ENCODE measurements around the gene CBARP. TPM values are rescaled to one million over a fixed set of nuclear protein-coding genes. Genes with fewer than 3 reads are reported as not detected.

The CBARP gene
- polyA plus RNA-seq, 1 experiment, result 1.6 TPM

GRCh38 chr19:1226227-1226518 is 11.6 kb downstream of the CBARP start:
- ChIA-PET CTCF (interaction anchor here (1.4 kb wide), 2 partner anchors 10 to 18 kb away, joined by 4 to 8 read pairs; no protein-coding TSS in a partner anchor), POLR2A (no interaction called here)
- H3K4me3 ChIP-seq (ENCODE audit: low read depth, low read length), result no peak overlapping the region
- H3K27me3 ChIP-seq (ENCODE audit: control insufficient read depth, insufficient read depth, low read length), result no peaks in the 10 kb centered on the region
- TF ChIP-seq, protein P1, sequence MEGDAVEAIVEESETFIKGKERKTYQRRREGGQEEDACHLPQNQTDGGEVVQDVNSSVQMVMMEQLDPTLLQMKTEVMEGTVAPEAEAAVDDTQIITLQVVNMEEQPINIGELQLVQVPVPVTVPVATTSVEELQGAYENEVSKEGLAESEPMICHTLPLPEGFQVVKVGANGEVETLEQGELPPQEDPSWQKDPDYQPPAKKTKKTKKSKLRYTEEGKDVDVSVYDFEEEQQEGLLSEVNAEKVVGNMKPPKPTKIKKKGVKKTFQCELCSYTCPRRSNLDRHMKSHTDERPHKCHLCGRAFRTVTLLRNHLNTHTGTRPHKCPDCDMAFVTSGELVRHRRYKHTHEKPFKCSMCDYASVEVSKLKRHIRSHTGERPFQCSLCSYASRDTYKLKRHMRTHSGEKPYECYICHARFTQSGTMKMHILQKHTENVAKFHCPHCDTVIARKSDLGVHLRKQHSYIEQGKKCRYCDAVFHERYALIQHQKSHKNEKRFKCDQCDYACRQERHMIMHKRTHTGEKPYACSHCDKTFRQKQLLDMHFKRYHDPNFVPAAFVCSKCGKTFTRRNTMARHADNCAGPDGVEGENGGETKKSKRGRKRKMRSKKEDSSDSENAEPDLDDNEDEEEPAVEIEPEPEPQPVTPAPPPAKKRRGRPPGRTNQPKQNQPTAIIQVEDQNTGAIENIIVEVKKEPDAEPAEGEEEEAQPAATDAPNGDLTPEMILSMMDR (IDR thresholded peaks at IDR 0.05; ENCODE audit: insufficient read depth, low read depth, low read length), result no peak
- peaks cover 13% of the 10 kb centered on the region for H3K36me3 ChIP-seq (ENCODE audit: control insufficient read depth, insufficient read depth, low read length)
- DNase-seq (ENCODE audit: low read depth), result no peak

GRCh38 chr19:1225440-1226226 is 12.2 kb downstream of the CBARP start:
- Histone ChIP-seq H3K27me3 (ENCODE audit: control insufficient read depth, insufficient read depth, low read length) (no peaks in the 10 kb centered on the region), H3K36me3 (ENCODE audit: control insufficient read depth, insufficient read depth, low read length) (peaks cover 18% of the 10 kb centered on the region), H3K4me3 (ENCODE audit: low read depth, low read length) (no peak overlapping the region)
- ChIA-PET POLR2A (no interaction called here), CTCF (interaction anchor here (1.1 to 1.4 kb wide), 3 partner anchors 9 to 19 kb away, joined by 3 to 8 read pairs (median 4); no protein-coding TSS in a partner anchor)
- TF ChIP-seq, protein P1 (IDR thresholded peaks at IDR 0.05; ENCODE audit: insufficient read depth, low read depth, low read length), result no peak
- DNase-seq (ENCODE audit: low read depth), result no peak

DNA sequence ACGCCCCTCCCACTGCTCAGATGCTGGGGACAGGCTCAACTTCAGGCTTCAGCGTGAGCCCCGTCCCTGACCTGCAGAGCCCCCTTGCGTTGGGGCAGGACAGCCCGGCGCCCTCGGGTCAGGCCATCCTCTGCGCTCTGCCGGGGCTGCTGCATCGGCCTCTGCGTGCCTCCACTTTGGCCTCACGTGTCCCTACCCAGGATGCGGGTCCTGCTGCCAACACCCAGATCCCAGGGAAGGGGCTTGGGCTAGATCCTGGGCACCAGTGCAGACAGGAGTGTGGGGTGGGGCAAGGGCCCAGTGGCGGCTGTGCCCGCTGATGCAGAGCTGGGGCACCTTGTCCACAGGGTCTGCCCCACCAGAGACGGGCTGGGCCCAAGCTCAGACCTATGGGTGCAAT is 13.0 kb downstream of the CBARP start:
- TF ChIP-seq, protein P1 (IDR thresholded peaks at IDR 0.05; ENCODE audit: insufficient read depth, low read depth, low read length), result no peak
- Histone ChIP-seq H3K4me3 (ENCODE audit: low read depth, low read length) (no peak overlapping the region), H3K36me3 (ENCODE audit: control insufficient read depth, insufficient read depth, low read length) (peaks cover 24% of the 10 kb centered on the region), H3K27me3 (ENCODE audit: control insufficient read depth, insufficient read depth, low read length) (no peaks in the 10 kb centered on the region)
- no peak for DNase-seq (ENCODE audit: low read depth)
- POLR2A ChIA-PET, result no interaction called here
- CTCF ChIA-PET, result interaction anchor here (1.1 kb wide), 1 partner anchor 19 kb away, joined by 3 read pairs; no protein-coding TSS in a partner anchor

DNA sequence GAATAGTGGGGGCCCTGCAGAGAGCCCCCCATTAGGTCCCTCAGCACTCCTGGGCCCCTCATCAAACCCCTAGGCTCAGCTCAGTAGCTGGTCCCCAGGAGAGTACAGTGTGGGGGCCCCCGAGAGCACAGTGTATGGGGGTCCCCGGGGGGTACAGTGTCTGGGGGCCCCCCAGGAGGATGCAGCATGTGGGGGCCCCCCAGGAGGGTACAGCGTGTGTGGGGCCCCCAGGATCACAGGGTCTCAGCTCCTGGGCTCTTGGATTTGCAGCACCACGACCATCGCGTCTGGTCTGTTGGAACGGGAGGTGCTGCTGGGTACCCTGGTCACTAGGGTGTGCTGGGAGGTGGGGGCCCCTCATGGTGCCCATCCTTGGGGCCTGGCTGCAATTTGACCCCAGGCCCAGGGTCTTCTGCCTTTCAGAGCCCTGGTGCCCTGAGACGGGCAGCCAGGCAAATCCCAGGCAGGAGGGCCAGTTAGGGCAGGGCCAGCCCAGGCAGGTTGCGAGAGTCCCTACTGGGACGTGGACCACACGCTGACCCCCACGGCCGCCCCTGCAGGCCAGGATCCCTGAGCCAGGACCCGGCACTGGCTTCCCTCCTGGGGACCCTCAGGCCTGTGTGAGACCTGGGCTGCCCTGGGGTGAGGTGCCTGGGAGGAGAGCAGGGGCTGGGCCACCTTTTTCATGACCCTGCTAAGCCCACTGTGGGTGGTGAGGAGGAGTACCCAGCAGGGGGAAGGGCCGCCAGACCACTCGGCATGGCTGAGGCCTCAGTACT is 13.6 kb downstream of the CBARP start:
- peaks cover 24% of the 10 kb centered on the region for H3K36me3 ChIP-seq (ENCODE audit: control insufficient read depth, insufficient read depth, low read length)
- no peaks in the 10 kb centered on the region for H3K27me3 ChIP-seq (ENCODE audit: control insufficient read depth, insufficient read depth, low read length)
- TF ChIP-seq, protein P1 (IDR thresholded peaks at IDR 0.05; ENCODE audit: insufficient read depth, low read depth, low read length), result no peak
- ChIA-PET CTCF (interaction anchor here (2.1 to 2.3 kb wide), 2 partner anchors 8 to 42 kb away, joined by 6 to 8 read pairs; no protein-coding TSS in a partner anchor), POLR2A (no interaction called here)
- no peak for DNase-seq (ENCODE audit: low read depth)
- no peak overlapping the region for H3K4me3 ChIP-seq (ENCODE audit: low read depth, low read length)
